ENCODE measurements around the gene FBXL19. TPM values are rescaled to one million over a fixed set of nuclear protein-coding genes. Genes with fewer than 3 reads are reported as not detected.

Gene FBXL19
- total and polyA plus RNA-seq, 2 of the 13 experiments (the other 11 are each of a cell fraction or from before 2014, with no cell fraction given), result 6.0 to 13.7 TPM

DNA sequence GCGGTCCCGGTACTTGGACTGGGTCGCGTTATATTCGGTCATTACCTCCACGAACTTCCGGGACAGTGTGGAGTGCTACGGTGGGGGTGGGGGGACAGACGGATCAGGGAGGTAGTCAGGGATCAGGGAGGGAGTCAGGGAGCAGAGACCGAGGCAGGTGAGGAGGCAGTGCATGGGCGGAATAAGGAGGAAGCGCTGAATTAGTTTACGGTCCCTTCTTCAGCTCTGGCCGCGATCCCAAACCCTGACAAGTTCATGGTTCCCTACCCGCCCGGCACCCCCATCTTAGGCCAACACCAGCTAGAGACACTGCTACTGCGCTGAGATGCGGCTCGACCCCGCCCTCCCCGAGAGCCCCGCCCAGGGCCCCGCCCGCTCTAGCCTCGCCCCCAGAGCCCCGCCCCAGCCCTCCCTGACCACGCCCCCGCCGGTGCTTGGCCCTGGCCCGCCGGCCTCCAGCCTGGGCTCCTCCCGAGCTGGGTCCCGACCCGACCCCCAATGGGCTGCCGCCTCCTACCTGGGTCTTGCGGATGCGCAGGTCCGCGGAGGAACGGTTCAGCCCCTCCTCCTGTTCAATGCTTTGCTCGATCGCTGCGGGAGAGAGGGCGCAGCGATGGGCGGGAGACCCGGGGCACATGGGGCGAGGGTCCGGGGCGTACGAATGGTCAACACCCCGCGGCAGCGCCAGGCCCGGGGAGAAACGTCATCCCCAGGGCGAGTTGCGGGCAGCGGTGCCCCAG, 73.8 kb downstream of the FBXL19 start (continued):
- TF ChIP-seq ZMYM3 (CRISPR knock-in tag; IDR thresholded peaks at IDR 0.05) (peak; percentile 63; the same call in 1 of the 2 replicates), SMAD3 (CRISPR knock-in tag; IDR thresholded peaks at IDR 0.05) (0 out of 2 replicates have a peak, but pooled peaks have one; percentile 19), ESRRA (CRISPR knock-in tag; IDR thresholded peaks at IDR 0.05; ENCODE audit: low read depth) (no peak; the same call in 1 of the 2 replicates), GABPA (IDR thresholded peaks at IDR 0.05; ENCODE audit: low read depth, low read length) (no peak; the same call in 1 of the 2 replicates), GABPA (CRISPR knock-in tag; IDR thresholded peaks at IDR 0.05; ENCODE audit: low read depth) (no peak), GATAD1 (CRISPR knock-in tag; IDR thresholded peaks at IDR 0.05) (no peak; the same call in 1 of the 2 replicates), HMG20A (CRISPR knock-in tag; IDR thresholded peaks at IDR 0.05; ENCODE audit: borderline replicate concordance) (no peak), KAT2B (IDR thresholded peaks at IDR 0.05; ENCODE audit: borderline replicate concordance, low read depth, low read length) (no peak), NR3C1 (CRISPR knock-in tag; IDR thresholded peaks at IDR 0.05) (no peak), HNF4G (IDR thresholded peaks at IDR 0.05; ENCODE audit: borderline replicate concordance, low read depth, low read length) (no peak), HNF4G (CRISPR knock-in tag; IDR thresholded peaks at IDR 0.05; ENCODE audit: borderline replicate concordance, low read depth) (peak; percentile 47; the same call in 1 of the 2 replicates), ZNF44 (CRISPR knock-in tag; IDR thresholded peaks at IDR 0.05) (0 out of 2 replicates have a peak, but pooled peaks have one; percentile 29), TERF1 (CRISPR knock-in tag; IDR thresholded peaks at IDR 0.05) (no peak), PRDM15 (CRISPR knock-in tag; IDR thresholded peaks at IDR 0.05) (peak; percentile 60; the same call in 1 of the 2 replicates), MXI1 (IDR thresholded peaks at IDR 0.05; ENCODE audit: borderline replicate concordance, low read depth, low read length) (0 out of 3 replicates have a peak, but pooled peaks have one; percentile 43), MTF2 (CRISPR knock-in tag; IDR thresholded peaks at IDR 0.05; ENCODE audit: borderline replicate concordance) (no peak), RNF2 (conservative IDR thresholded peaks at IDR 0.05; ENCODE audit: low read depth) (0 out of 2 replicates have a peak, but pooled peaks have one; percentile 24), SP1 (IDR thresholded peaks at IDR 0.05) (no peak), SP1 (CRISPR knock-in tag; IDR thresholded peaks at IDR 0.05) (peak; percentile 71)
- TF ChIP-seq, protein P1, sequence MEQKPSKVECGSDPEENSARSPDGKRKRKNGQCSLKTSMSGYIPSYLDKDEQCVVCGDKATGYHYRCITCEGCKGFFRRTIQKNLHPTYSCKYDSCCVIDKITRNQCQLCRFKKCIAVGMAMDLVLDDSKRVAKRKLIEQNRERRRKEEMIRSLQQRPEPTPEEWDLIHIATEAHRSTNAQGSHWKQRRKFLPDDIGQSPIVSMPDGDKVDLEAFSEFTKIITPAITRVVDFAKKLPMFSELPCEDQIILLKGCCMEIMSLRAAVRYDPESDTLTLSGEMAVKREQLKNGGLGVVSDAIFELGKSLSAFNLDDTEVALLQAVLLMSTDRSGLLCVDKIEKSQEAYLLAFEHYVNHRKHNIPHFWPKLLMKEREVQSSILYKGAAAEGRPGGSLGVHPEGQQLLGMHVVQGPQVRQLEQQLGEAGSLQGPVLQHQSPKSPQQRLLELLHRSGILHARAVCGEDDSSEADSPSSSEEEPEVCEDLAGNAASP (CRISPR knock-in tag; IDR thresholded peaks at IDR 0.05; ENCODE audit: borderline replicate concordance), result peak; percentile 58; the same call in 1 of the 2 replicates

Measured in HepG2 (cell line).